COLO829 (cell line): ENCODE measurements around the gene ZFP36L1.

Source experiments
- DNase-seq: peaks from one replicate; pipeline ENCODE4 v3.0.0; 2012; ENCODE audit warnings: low spot score

ZFP36L1 gene

GRCh38 chr14:68738559-68738958 is 54.3 kb downstream of the ZFP36L1 start:
- DNase-seq = no peak
